ENCODE measurements around the gene BZW1.

Gene BZW1

GRCh38 chr2:200774920-200775319 lies 36.8 kb upstream of the BZW1 start:
- no peak for DNase-seq (ENCODE audit: low read depth, low spot score)
- Histone ChIP-seq H3K4me3 (ENCODE audit: low read length) (no peak overlapping the region), H3K27ac (ENCODE audit: low read length) (no peak overlapping the region), H3K36me3 (ENCODE audit: control insufficient read depth, insufficient read depth, low read length) (no peaks in the 10 kb centered on the region), H3K27me3 (ENCODE audit: control insufficient read depth, insufficient read depth, low read length) (no peaks in the 10 kb centered on the region), H3K4me1 (ENCODE audit: control insufficient read depth, insufficient read depth, low read length) (no peaks in the 10 kb centered on the region; the same call in 1 of the 2 replicates), H3K9me3 (ENCODE audit: control insufficient read depth, insufficient read depth, low read length) (no peaks in the 10 kb centered on the region)
- no CpG with 5 or more reads among the region's 1 CpG for WGBS (ENCODE audit: insufficient coverage, insufficient read length)

- Histone ChIP-seq H3K4me1 (ENCODE audit: control insufficient read depth, insufficient read depth, low read length) (no peaks in the 10 kb centered on the region; the same call in 1 of the 2 replicates), H3K36me3 (ENCODE audit: control insufficient read depth, insufficient read depth, low read length) (no peaks in the 10 kb centered on the region), H3K27ac (ENCODE audit: low read length) (no peak overlapping the region), H3K9me3 (ENCODE audit: control insufficient read depth, insufficient read depth, low read length) (no peaks in the 10 kb centered on the region), H3K27me3 (ENCODE audit: control insufficient read depth, insufficient read depth, low read length) (no peaks in the 10 kb centered on the region), H3K4me3 (ENCODE audit: low read length) (no peak overlapping the region)
- no peak for DNase-seq (ENCODE audit: low read depth, low spot score)
These were observed 34.4 kb upstream of the BZW1 start for GRCh38 chr2:200777275-200777674.

GRCh38 chr2:200778038-200778437 lies 33.7 kb upstream of the BZW1 start:
- WGBS (ENCODE audit: insufficient coverage, insufficient read length), result no CpG with 5 or more reads among the region's 7 CpGs
- Histone ChIP-seq H3K4me3 (ENCODE audit: low read length) (no peak overlapping the region), H3K27ac (ENCODE audit: low read length) (no peak overlapping the region), H3K36me3 (ENCODE audit: control insufficient read depth, insufficient read depth, low read length) (no peaks in the 10 kb centered on the region), H3K4me1 (ENCODE audit: control insufficient read depth, insufficient read depth, low read length) (no peaks in the 10 kb centered on the region; the same call in 1 of the 2 replicates), H3K27me3 (ENCODE audit: control insufficient read depth, insufficient read depth, low read length) (no peaks in the 10 kb centered on the region), H3K9me3 (ENCODE audit: control insufficient read depth, insufficient read depth, low read length) (no peaks in the 10 kb centered on the region)
- no peak for DNase-seq (ENCODE audit: low read depth, low spot score)

GRCh38 chr2:200779214-200779613 lies 32.5 kb upstream of the BZW1 start:
- no peaks in the 10 kb centered on the region; the same call in 1 of the 2 replicates for H3K4me1 ChIP-seq (ENCODE audit: control insufficient read depth, insufficient read depth, low read length)
- DNase-seq (ENCODE audit: low read depth, low spot score), result no peak
- no CpG with 5 or more reads among the region's 2 CpGs for WGBS (ENCODE audit: insufficient coverage, insufficient read length)
- no peaks in the 10 kb centered on the region for H3K27me3 ChIP-seq (ENCODE audit: control insufficient read depth, insufficient read depth, low read length)
- H3K27ac ChIP-seq (ENCODE audit: low read length), result no peak overlapping the region
- no peaks in the 10 kb centered on the region for H3K36me3 ChIP-seq (ENCODE audit: control insufficient read depth, insufficient read depth, low read length)
- H3K4me3 ChIP-seq (ENCODE audit: low read length), result no peak overlapping the region
- no peaks in the 10 kb centered on the region for H3K9me3 ChIP-seq (ENCODE audit: control insufficient read depth, insufficient read depth, low read length)

GRCh38 chr2:200781616-200782015 lies 30.1 kb upstream of the BZW1 start:
- WGBS (ENCODE audit: insufficient coverage, insufficient read length), result no CpG with 5 or more reads among the region's 5 CpGs
- H3K27ac ChIP-seq (ENCODE audit: low read length), result no peak overlapping the region
- no peaks in the 10 kb centered on the region for H3K36me3 ChIP-seq (ENCODE audit: control insufficient read depth, insufficient read depth, low read length)
- no peak overlapping the region for H3K4me3 ChIP-seq (ENCODE audit: low read length)
- H3K27me3 ChIP-seq (ENCODE audit: control insufficient read depth, insufficient read depth, low read length), result no peaks in the 10 kb centered on the region
- no peak for DNase-seq (ENCODE audit: low read depth, low spot score)
- H3K9me3 ChIP-seq (ENCODE audit: control insufficient read depth, insufficient read depth, low read length), result no peaks in the 10 kb centered on the region
- no peaks in the 10 kb centered on the region; the same call in 1 of the 2 replicates for H3K4me1 ChIP-seq (ENCODE audit: control insufficient read depth, insufficient read depth, low read length)

GRCh38 chr2:200782251-200782650 lies 29.5 kb upstream of the BZW1 start:
- Histone ChIP-seq H3K4me3 (ENCODE audit: low read length) (no peak overlapping the region), H3K27ac (ENCODE audit: low read length) (no peak overlapping the region), H3K4me1 (ENCODE audit: control insufficient read depth, insufficient read depth, low read length) (no peaks in the 10 kb centered on the region), H3K9me3 (ENCODE audit: control insufficient read depth, insufficient read depth, low read length) (no peaks in the 10 kb centered on the region), H3K36me3 (ENCODE audit: control insufficient read depth, insufficient read depth, low read length) (no peaks in the 10 kb centered on the region), H3K27me3 (ENCODE audit: control insufficient read depth, insufficient read depth, low read length) (no peaks in the 10 kb centered on the region)
- DNase-seq (ENCODE audit: low read depth, low spot score), result no peak
- no CpG with 5 or more reads among the region's 4 CpGs for WGBS (ENCODE audit: insufficient coverage, insufficient read length)

- Histone ChIP-seq H3K9me3 (ENCODE audit: control insufficient read depth, insufficient read depth, low read length) (no peaks in the 10 kb centered on the region), H3K4me1 (ENCODE audit: control insufficient read depth, insufficient read depth, low read length) (no peaks in the 10 kb centered on the region), H3K27ac (ENCODE audit: low read length) (no peak overlapping the region), H3K4me3 (ENCODE audit: low read length) (no peak overlapping the region), H3K27me3 (ENCODE audit: control insufficient read depth, insufficient read depth, low read length) (no peaks in the 10 kb centered on the region), H3K36me3 (ENCODE audit: control insufficient read depth, insufficient read depth, low read length) (no peaks in the 10 kb centered on the region)
- DNase-seq (ENCODE audit: low read depth, low spot score), result no peak
These were observed 27.5 kb upstream of the BZW1 start for GRCh38 chr2:200784215-200784614.

GRCh38 chr2:200786423-200786822 lies 25.3 kb upstream of the BZW1 start:
- H3K36me3 ChIP-seq (ENCODE audit: control insufficient read depth, insufficient read depth, low read length), result no peaks in the 10 kb centered on the region
- H3K4me1 ChIP-seq (ENCODE audit: control insufficient read depth, insufficient read depth, low read length), result peaks cover 5% of the 10 kb centered on the region; the same call in 1 of the 2 replicates
- H3K27me3 ChIP-seq (ENCODE audit: control insufficient read depth, insufficient read depth, low read length), result no peaks in the 10 kb centered on the region
- H3K9me3 ChIP-seq (ENCODE audit: control insufficient read depth, insufficient read depth, low read length), result no peaks in the 10 kb centered on the region
- no peak overlapping the region for H3K4me3 ChIP-seq (ENCODE audit: low read length)
- no peak overlapping the region for H3K27ac ChIP-seq (ENCODE audit: low read length)
- no CpG with 5 or more reads among the region's 2 CpGs for WGBS (ENCODE audit: insufficient coverage, insufficient read length)
- no peak for DNase-seq (ENCODE audit: low read depth, low spot score)

GRCh38 chr2:200786826-200787225 lies 24.9 kb upstream of the BZW1 start:
- no peak for DNase-seq (ENCODE audit: low read depth, low spot score)
- Histone ChIP-seq H3K4me3 (ENCODE audit: low read length) (no peak overlapping the region), H3K9me3 (ENCODE audit: control insufficient read depth, insufficient read depth, low read length) (no peaks in the 10 kb centered on the region), H3K4me1 (ENCODE audit: control insufficient read depth, insufficient read depth, low read length) (peaks cover 5% of the 10 kb centered on the region; the same call in 1 of the 2 replicates), H3K27me3 (ENCODE audit: control insufficient read depth, insufficient read depth, low read length) (no peaks in the 10 kb centered on the region), H3K27ac (ENCODE audit: low read length) (no peak overlapping the region), H3K36me3 (ENCODE audit: control insufficient read depth, insufficient read depth, low read length) (no peaks in the 10 kb centered on the region)
- WGBS (ENCODE audit: insufficient coverage, insufficient read length), result no CpG with 5 or more reads among the region's 3 CpGs

- DNase-seq (ENCODE audit: low read depth, low spot score), result no peak
- H3K27ac ChIP-seq (ENCODE audit: low read length), result no peak overlapping the region
- 100% methylated on average over 2 of the region's 16 CpGs for WGBS (ENCODE audit: insufficient coverage, insufficient read length)
These were observed 24.2 kb upstream of the BZW1 start for GRCh38 chr2:200787351-200788120.

GRCh38 chr2:200788121-200788718 lies 23.5 kb upstream of the BZW1 start:
- H3K9me3 ChIP-seq (ENCODE audit: control insufficient read depth, insufficient read depth, low read length), result no peaks in the 10 kb centered on the region
- no peaks in the 10 kb centered on the region for H3K27me3 ChIP-seq (ENCODE audit: control insufficient read depth, insufficient read depth, low read length)
- H3K27ac ChIP-seq (ENCODE audit: low read length), result no peak overlapping the region
- H3K4me1 ChIP-seq (ENCODE audit: control insufficient read depth, insufficient read depth, low read length), result peaks cover 5% of the 10 kb centered on the region; the same call in 1 of the 2 replicates
- no peak overlapping the region for H3K4me3 ChIP-seq (ENCODE audit: low read length)
- WGBS (ENCODE audit: insufficient coverage, insufficient read length), result no CpG with 5 or more reads among the region's 6 CpGs
- DNase-seq (ENCODE audit: low read depth, low spot score), result no peak
- no peaks in the 10 kb centered on the region for H3K36me3 ChIP-seq (ENCODE audit: control insufficient read depth, insufficient read depth, low read length)

More at GRCh38 chr2:200787351-200788120, 24.2 kb upstream of the BZW1 start:
- peaks cover 5% of the 10 kb centered on the region; the same call in 1 of the 2 replicates for H3K4me1 ChIP-seq (ENCODE audit: control insufficient read depth, insufficient read depth, low read length)
- no peak overlapping the region for H3K4me3 ChIP-seq (ENCODE audit: low read length)
- no peaks in the 10 kb centered on the region for H3K27me3 ChIP-seq (ENCODE audit: control insufficient read depth, insufficient read depth, low read length)
- H3K36me3 ChIP-seq (ENCODE audit: control insufficient read depth, insufficient read depth, low read length), result no peaks in the 10 kb centered on the region
- H3K9me3 ChIP-seq (ENCODE audit: control insufficient read depth, insufficient read depth, low read length), result no peaks in the 10 kb centered on the region
